HepG2 (cell line): ENCODE results near the gene EIF3L.

Experiments used
- ELF4 ChIP-seq: sonication (generic); formaldehyde crosslinking; IDR thresholded peaks from 2 replicates; pipeline ENCODE4 v1.5.0; 2020; ENCODE audit warnings: missing genetic modification reagents, mild to moderate bottlenecking, moderate library complexity, borderline replicate concordance
- RAD21 ChIP-seq: fragments of 450-650 bp; formaldehyde crosslinking; IDR thresholded peaks from 2 replicates; pipeline ENCODE4 v1.5.0; 2020; ENCODE audit warnings: mild to moderate bottlenecking
- ZNF530 ChIP-seq: sonication (generic); formaldehyde crosslinking; IDR thresholded peaks from 2 replicates; pipeline ENCODE4 v1.5.0; 2020; ENCODE audit warnings: low read depth, mild to moderate bottlenecking, missing genetic modification reagents
- TF ChIP-seq, protein P1 (sequence below): sonication (generic); formaldehyde crosslinking; IDR thresholded peaks from 2 replicates; pipeline ENCODE4 v1.4.0; 2020; ENCODE audit warnings: missing genetic modification reagents, borderline replicate concordance
- TF ChIP-seq, protein P2 (sequence below): IDR thresholded peaks from 2 replicates; pipeline ENCODE4 v1.6.1; 2016

DNA sequence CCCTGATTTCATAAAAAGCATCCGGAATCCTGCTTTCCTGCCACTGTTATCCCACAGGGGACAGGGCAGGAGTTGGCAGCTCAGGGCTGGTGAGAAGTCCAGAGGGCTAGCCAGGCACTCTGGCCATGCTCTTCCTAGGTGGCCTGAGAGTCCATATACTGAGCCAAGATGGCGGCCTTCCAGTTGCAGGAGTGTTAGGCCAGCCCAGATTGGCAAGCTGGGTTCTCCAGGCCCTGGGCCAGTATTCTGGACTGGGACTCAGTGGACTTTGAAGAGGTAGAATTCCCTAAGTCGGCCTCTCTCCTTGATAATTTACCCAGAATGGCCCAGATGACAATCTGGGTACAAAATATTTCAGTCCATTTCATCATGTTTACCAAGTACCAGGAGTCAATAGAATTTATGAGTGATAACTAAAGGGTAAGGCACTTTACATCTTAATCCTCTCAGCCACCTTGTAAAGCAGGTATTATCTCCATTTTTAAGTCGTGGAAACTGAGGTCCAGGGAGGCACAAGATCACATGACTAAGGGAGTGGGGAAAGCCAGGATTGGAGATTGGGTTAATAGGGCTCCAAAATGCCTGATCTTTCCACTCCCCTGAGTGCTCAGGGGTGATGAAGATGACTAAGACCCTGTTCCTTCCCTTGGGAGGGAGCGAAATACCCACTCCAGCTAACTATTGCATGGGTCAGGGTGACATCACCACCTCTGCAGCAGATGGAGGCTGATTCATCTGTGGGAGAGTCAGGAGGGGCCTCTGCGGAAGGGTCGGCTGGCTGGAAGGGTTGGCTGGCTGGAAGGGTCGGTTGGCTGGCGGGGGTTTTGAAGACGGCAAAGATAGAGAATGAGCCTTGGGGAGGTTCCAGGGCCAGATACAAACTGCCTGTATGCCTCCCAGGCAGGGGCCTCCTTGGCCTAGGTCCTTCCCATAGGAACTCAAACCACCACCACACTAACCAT lies 55.6 kb downstream of the EIF3L start:
- no peak for TF ChIP-seq ELF4 (CRISPR knock-in tag)
- TF ChIP-seq RAD21, result no peak
- TF ChIP-seq, protein P1, sequence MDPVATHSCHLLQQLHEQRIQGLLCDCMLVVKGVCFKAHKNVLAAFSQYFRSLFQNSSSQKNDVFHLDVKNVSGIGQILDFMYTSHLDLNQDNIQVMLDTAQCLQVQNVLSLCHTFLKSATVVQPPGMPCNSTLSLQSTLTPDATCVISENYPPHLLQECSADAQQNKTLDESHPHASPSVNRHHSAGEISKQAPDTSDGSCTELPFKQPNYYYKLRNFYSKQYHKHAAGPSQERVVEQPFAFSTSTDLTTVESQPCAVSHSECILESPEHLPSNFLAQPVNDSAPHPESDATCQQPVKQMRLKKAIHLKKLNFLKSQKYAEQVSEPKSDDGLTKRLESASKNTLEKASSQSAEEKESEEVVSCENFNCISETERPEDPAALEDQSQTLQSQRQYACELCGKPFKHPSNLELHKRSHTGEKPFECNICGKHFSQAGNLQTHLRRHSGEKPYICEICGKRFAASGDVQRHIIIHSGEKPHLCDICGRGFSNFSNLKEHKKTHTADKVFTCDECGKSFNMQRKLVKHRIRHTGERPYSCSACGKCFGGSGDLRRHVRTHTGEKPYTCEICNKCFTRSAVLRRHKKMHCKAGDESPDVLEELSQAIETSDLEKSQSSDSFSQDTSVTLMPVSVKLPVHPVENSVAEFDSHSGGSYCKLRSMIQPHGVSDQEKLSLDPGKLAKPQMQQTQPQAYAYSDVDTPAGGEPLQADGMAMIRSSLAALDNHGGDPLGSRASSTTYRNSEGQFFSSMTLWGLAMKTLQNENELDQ, result no peak
- no peak for TF ChIP-seq ZNF530 (CRISPR knock-in tag)
- TF ChIP-seq, protein P2, sequence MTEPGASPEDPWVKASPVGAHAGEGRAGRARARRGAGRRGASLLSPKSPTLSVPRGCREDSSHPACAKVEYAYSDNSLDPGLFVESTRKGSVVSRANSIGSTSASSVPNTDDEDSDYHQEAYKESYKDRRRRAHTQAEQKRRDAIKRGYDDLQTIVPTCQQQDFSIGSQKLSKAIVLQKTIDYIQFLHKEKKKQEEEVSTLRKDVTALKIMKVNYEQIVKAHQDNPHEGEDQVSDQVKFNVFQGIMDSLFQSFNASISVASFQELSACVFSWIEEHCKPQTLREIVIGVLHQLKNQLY (CRISPR knock-in tag), result no peak
